Left forelimb (tissue), 1 donor: ENCODE data around the gene SPATA31C1.
"Not testable (repeated sequence)": the region's sequence is repeated elsewhere in the genome, so short reads cannot be mapped to it uniquely, and the experiment has no call there.

Experiments
- DNase-seq: peaks from one replicate; pipeline ENCODE4 v3.0.0-alpha.2; 2018; ENCODE audit warnings: low spot score

The SPATA31C1 gene

DNA sequence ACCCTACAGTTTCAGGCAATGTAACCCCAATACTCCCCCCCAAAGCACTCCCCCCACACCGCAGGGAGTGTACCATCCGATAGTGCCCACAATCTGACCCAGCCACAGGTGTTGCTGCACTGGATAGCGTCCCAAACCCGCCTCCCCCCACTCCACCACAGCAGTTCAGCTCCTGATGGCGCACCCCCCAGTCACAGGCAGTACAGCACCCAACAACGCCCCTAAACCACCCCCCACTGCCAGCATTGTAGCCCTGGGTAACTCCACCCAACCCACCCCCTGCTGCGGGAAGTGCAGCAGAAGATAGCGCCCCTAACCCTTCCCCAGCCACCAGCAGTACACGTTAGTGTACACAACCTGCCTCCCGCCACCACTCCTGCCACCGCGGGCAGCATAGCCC, 20.6 kb downstream of the SPATA31C1 start:
- not testable (repeated sequence) for DNase-seq

DNA sequence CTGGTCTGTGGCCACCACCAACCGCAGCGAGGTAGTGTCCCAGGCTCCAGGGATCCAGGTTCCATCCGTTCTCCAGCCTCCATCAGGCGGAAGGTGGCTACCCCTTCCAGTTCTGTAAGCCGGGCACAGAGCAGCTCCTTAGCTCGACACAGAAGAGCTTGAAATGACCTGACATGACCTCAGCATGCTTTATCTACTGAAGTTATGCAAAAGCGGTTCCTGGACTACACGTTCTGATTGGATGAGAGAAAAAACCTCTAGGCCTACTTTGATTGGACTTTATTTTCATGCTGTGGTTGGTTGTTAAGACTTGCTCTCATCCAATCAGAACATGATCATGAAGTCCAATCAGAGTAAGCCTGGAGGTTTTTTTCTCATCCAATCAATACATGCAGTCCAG, 21.3 kb downstream of the SPATA31C1 start:
- not testable (repeated sequence) for DNase-seq

DNA sequence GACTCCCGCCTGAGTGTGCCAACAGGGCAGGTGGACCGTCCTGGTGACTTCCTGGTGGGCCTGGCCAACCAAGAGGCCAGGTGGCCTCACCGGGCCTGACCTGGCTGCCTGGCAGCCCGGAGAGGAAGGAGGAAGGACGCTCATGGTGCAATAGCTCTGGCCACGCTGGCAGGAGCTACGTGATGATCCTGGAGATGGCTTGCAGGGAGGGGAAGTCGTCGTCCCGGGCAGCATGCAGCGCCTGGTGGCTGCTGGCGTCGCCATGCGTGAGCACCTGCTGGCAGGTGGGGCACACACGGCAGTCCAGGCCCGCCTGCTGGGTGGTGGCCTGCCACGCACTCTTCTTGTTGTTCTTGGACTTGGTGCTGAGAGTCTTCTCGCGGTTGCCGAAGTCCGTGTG, 26.3 kb downstream of the SPATA31C1 start:
- DNase-seq: no peak

DNA sequence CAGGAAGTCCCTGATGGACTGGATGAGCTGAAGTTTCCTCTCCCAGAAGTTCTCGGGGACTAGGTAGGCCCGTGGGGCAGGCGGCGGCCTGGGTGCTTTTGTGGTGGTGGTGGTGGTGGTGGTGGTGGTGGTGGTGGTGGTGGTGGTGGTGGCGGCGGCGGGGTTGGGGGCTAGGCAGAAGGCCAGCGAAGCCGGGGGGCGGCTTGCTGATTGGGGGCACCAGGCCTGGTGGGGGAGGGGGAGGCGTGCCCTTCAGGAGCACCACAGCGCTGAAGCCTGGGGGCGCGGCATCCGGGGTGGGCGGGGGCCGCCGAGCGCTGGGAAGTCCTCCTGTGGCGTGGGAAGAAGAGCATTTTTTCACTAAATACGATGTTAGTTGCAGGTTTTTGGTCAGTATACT, 26.9 kb downstream of the SPATA31C1 start:
- DNase-seq: no peak

DNA sequence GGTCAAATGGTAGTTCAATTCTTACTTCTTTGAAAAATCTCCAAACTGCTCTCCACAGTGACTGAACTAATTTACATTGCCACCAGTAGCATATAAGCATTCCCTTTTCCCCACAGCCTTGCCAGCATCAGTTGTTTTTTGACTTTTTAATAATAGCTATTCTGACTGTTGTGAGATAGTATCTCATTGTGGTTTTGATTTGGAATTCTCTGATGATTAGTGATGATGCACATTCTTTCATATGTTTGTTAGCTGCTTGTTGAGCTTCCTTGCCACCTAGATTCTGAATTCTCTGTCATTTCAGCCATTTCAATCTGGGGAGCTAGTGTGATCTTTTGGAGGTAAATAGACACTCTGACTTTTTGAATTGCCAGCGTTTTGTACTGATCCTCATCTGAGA, 32.5 kb downstream of the SPATA31C1 start:
- no peak for DNase-seq

DNA sequence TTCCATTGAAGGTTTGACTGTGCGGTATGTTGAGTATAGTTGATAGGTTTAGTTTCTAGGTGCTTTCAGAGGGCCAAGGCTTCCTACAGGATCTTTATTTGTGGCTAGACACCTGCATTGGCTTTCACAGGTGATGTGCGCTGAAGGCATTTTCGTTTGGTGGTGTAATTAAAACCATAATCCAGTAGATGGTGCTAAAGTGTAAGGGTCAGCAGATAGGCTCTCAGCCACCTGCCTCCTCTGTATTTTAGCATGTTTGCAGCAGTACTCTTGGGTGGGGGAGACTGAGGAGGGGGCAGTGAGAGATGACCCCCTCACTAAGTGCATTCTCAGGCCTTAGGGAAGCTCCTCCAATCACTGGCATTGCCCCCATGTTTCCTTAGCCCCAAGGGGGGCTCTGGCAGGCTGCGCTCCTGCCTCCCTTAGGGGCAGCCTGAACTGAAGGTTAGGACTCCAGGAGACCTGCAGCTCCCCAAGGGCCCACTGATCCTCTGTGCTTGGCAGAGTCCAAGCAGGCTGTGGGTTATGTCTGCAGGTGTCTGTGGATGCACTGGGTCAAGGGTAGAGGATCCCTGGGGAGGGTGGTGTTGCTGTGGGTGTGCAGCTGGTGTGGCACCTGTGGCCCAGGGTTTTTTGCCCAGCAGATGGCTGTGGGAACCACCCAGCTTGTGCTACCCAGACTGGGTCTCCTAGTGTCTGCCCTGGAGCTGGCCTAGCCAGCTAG, 33.2 kb downstream of the SPATA31C1 start:
- DNase-seq: no peak

DNA sequence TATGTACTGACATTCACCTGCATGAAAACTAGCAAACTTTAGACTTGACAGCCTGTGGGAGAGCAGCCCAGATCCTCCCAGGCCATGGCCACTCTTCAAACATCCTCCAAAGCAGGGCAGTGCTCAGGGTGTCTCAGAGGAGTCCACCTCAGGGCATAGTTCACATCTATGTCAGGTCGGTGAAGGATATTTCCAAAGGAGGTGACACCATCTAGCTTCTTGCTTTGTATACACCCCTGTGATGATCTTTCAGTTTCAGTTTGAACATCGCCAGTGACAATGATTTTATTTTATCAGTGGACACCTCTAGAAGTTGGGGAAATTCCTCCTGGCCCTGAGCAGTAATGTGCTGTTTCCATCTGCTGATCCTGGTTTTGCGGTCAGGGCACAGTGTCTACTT, 36.5 kb downstream of the SPATA31C1 start:
- no peak for DNase-seq

DNA sequence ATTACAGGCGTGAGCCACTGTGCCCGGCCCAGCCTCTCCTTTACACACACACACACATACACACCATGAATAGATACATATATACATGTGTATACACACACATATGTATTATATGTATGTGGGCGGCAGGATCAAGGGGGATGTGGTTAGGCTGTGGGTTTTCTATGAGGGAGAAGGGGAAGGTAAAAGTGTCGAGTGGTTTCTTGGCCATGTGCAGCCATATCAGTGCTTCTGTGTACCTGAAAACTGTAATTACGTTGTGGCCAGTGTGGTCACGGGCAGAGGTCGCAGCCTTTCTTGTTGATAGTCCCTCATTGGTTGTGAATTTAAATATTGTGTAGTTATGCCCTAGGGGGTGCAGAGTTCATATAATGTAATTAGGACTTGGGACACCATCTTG, 40.1 kb downstream of the SPATA31C1 start:
- no peak for DNase-seq

DNA sequence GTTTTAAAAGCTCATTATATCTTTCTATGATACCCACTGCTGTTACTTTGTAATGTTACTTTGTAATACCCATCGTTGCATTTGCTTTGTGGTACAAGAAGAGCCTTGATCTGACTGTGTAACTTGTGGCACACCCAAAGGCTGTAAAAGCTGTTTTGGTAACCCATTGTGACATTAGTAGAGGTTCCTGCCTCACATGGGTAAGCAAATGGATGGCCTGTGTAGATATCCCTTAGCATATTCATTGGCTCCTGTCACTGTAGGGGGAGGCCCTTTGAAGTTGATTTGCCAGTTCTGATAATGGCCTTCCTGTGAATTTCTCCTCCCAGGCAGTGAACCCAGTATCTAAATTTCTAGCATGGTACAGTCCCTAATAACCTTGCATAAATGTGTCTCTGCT, 40.8 kb downstream of the SPATA31C1 start:
- DNase-seq: no peak

DNA sequence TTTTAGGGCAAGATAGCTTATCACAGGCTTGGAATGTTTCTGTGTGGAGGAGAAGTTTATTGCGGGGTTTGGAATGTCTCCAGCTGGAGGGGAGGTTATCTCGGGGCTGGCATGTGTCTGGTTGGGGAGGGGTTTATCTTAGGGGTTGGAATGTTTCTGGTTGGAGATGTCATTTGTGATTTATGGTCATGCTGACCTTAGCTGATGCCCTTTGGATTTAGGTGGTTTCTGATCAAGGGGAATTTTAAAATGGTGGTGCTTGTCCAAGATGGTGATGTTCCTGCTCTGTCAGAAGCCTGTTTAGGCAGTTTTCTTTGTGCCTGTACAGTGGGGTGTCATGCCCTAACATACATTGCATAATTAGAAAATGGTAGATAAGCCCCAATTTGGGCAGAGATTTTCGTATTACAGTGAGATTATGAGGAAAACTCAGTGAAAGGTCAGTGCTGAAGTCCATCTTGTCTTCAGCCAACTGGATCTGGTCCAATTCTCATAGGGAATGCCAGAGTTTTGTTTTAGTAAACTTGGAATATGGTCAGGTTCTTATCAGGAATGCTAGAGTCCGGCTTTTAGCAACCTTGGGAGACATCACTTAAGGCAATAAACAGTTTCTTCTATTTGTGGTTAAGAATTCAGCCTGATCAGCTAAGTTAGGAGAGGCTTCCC, 42.3 kb downstream of the SPATA31C1 start:
- DNase-seq: no peak

DNA sequence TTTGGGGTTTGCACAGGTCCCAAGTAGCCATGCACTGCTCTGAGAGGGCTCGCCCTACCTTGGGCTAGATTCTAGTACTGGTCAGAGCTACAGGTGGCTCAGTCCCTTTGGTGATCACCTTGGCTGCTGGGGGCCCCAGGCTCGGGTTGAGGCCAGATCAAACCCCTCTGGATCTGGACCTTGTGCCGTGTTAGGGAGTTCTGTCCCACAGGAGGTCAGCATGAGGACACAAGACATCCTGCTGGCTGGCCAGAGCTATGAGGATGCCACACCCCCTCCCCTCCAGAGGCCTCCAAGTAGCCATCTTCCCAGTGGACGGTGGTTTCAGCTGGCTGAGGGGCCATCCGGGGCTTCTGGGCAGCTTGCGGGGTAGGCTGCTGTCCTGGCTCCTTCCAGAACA, 46.0 kb downstream of the SPATA31C1 start:
- DNase-seq: no peak

DNA sequence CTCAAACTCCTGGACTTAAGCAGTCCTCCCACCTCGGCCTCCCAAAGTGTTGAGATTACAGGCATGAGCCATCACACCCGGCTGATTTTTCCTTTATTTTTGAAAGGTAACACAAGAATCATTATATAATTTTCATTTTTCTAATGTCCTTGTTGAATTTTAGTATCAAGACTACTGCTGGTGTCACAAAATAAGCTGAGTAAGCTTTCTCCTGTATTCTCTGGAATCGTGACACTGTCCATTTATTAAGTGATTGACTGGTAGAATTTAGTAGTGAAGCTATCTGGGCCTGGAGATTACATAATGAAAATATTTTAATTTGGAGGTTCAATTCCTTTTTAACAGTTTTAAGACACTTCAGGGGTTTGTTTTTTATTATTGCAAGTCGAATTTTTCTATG, 47.1 kb downstream of the SPATA31C1 start:
- DNase-seq: no peak

DNA sequence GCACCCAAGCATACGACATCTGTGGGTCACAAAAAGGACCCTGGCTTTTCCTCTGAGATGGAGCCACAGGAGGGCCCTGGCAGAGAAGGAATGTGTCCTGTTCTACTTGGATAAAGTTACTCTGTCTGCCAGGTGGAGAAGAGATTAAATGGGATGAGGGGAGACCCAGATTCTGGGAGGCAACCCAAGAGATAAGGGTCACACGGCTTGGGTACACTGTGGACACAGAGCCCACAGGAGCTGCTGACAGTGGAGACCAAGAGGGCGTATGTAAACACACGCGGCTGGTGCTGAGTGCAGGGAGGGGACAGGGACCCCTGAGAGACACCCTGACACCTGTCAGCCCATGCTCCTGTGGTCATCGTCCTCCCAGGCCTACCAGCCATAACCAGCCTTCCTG, 50.4 kb downstream of the SPATA31C1 start:
- DNase-seq: no peak

DNA sequence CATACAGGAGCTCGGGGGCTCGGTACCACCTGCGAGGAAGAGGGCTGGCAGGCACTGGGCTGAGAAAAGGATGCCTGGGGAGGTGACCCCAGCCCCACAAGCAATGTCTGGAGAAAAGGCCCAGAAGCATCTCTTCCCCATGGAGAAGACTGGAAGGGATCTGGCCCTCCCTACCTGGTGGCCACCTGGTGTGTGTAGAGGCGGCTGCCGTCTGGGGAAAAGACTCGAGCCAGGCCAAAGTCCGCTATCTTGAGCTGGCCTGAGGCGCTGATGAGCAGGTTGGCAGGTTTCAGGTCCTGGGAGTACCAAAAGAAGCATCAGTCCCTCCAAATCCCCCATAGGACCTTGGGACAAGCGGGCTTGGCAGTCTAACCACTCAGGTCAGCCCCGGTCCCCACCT, 52.8 kb downstream of the SPATA31C1 start:
- DNase-seq: no peak

DNA sequence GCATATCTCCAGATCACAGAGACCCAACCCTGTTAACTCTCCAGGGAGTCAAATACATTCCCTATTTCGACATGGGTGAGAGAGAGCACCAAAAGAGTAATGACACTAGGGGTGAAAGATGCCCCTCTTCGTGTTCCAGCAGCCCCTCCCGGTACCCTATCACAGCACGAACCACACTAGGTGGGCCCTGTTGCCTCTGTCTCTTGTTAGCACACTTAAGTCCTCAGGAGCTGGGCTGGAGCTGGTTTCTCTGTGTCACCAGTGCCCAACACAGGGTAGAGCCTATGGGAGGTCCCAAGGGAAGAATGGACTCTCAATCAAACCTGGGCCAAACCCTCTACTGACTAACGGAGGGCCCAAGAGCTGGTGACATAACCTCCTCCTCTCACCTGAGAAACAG, 55.4 kb downstream of the SPATA31C1 start:
- no peak for DNase-seq
